NCI-H82 treated with DMSO at 0.1 percent for 48 hours (cell line): ENCODE results near the gene PIK3C3.
"Not testable (repeated sequence)": the region's sequence is repeated elsewhere in the genome, so short reads cannot be mapped to it uniquely, and the experiment has no call there.

Source experiments
- DNase-seq: peaks from one replicate; lab custom pipeline; 2025; ENCODE audit not compliant: unreplicated experiment; lab: John Stamatoyannopoulos, UW

The PIK3C3 gene

DNA sequence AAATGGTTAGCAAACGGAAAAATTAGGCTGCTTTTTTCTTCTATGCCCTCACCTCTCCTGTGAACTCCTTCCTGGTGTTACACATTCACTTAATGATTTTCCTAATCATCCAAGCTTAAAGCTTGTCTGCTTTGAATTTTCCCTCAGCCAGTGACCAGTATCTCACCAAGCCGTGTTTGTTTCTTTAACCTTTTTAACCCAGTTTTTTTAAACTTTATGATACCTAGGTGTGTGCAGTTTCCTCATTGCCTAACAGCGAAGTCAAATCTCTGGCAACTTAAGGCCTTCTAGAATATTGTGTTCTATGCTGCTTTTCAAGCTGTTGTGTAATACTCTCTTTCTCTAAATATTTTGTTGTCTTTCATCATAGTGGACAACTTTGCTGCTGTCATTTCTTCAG is 113.0 kb downstream of the PIK3C3 start:
- no peak for DNase-seq

DNA sequence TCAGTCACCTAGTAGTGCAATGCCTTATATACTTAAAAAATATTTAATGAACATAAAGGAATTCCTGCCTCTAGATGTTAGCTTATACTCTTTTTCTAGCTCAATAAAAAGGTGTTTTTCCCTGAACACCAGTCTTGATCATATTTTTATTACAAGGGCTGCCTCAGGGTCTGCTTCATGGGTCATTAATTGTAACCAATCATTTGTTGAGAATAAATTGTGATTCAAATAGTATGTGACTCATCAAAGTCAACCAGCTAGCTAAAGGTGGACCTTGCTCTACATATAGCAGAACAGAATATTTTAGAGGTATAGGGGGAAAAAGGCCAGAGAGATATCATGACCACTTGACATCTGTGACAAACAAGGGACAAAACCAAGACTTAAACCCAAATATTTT is 114.0 kb downstream of the PIK3C3 start:
- no peak for DNase-seq

DNA sequence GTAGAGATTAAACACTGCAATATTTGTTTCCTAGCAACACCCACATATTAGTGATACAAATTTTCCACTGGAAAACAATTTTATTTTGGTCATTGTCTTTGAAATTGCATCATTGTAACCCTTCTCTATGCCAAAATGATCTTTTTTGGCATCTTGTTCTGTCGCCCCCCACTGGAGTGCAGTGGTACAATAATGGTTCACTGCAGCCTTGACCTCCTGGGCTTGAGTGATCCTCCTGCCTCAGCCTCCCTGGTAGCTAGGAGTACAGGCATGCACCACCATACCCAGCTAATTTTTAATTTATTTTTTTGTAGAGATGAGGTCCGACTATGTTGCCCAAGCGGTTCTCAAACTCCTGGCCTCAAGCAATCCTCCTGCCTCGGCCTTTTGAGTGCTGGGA is 117.4 kb downstream of the PIK3C3 start:
- DNase-seq, result no peak

DNA sequence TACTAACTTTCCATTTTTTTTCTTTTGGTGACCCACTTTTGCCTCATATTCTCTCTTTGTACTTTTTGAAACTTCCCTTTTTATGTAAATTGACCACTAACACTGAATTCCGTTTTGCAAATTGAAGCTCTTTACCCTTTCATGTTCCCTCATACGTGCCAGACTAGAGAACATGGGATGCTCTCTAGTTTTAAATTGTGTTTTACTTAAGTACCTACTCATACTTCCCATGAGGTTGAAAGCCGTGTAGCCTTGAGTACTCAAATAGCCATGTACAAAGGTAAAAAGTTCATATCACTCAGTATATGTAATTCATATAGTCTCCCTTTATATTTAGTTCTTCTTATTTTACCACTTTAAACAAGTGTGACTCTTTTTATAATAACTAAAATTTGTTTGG is 119.7 kb downstream of the PIK3C3 start:
- no peak for DNase-seq

DNA sequence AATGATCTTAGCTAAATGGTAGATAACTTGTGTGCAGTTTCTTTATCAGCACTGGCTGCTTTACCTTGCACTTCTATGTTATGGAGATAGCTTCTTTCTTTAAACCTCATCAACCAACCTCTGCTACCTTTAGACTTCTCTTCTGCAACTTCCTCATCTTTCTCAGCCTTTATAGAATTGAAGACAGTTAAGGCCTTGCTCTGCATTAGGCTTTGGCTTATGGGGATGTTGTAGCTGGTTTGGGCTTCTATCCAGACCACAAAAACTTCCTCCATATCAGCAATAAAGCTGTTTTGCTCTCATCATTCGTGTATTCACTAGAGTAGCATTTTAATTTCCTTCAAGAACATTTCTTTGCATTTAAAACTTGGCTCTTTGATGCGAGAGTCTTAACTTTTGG is 123.7 kb downstream of the PIK3C3 start:
- no peak for DNase-seq

DNA sequence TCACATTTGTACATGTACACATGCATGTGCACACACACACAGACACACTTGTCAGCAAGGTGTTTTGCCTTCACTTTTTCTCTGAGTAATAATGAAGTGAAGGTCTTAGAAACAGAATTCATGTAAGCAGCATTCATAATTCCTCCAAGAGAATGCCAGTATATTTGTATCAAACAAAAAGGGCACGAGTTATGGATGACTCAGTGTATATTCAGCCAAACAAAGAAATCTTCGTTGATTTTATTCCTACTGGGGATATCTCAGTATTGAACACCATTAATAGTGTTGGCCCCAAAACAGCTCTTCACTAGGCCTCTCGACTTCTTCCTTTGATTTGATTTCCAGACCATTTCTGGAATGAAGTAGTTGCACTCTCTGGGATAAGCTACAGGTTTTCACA is 125.3 kb downstream of the PIK3C3 start:
- DNase-seq, result no peak

DNA sequence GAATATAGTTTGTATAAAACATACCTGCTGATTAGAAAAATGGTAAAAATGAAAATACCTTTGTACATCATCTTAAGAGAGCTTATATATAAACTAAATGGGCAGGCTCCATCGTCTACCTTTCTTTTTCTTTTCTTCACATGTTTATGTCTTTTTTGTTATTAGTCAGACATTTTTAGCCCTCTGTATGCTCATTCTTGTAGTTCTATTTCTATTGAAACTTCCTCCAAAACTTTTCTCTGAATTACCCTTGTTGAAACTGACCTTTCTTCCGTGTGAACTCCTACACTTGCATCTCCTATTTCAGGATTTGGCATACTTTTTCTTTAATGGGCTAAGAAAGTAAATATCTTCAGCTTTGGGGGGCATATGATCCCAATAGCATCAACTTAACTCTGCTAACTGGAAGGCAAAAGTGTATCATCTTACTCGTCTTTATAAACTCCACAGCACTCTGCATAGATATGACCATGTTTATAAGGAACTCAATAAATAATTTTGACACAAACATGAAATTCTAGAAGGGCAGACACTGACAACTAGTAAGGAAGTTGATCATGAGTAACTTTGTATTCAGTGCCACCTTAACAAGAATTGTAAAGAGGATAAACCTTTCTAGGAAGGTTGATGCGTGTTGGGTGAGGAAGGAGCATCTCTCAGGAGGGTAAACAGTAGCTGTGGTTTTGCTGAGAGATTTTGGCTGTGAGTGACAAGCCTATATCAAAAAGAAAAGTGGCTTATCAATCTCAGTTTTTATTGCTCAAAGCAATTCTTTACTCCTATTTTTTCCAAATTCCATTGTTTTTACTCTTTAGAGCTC is 127.6 kb downstream of the PIK3C3 start:
- no peak for DNase-seq

DNA sequence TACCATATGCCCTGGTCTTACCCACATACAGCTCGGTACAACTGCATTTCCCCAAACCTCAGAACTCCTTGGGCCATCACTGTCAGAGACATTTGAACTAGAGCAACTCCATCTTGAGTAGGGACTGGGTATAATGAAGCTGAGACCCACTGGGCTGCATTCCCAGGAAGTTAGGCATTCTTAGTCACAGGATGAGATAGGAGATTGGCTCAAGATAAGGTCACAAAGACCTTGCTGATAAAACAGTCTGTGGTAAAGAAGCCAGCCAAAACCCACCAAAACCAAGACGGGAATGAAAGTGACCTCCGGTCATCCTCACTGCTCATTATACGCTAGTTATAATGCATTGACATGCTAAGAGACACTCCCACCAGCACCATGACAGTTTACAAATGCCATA is 131.3 kb downstream of the PIK3C3 start:
- DNase-seq, result no peak

DNA sequence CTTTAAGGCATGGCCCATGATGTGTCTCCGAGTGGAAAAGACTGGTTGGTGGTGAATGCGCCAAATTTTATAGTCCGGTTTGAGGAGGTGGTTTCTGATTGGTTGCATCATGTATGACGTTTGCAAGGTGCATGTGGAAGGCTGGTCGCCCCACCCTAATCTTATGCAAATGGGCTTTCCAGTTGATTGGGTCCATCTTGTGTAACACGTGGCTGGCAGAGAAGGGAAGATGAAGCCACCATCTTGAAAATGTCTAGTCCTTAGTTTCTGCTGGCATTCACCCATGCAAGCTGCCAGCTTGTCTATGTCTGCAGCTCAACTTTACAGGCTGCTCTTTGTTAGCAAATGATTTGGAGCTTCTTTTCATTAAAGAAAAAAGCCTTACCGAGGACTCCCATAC is 132.2 kb downstream of the PIK3C3 start:
- DNase-seq, result no peak

DNA sequence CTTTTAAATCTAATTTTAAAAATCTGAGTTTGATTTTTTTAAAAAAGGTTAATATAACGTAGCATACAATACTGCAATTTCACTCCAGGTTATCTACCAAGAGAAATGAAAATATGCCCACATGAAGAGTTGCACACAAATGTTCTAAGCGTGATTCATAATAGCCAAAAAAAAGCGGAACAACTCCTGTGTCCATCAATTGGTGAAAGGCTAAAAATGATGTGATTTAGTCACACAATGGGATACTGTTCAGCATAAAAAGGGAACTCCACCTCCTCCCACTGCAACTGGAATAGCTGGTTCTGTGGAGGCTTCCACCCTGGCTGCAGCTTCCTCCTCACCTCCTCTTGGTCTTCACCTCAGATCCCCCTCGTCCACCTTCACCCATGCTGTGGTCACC is 132.8 kb downstream of the PIK3C3 start:
- no peak for DNase-seq

DNA sequence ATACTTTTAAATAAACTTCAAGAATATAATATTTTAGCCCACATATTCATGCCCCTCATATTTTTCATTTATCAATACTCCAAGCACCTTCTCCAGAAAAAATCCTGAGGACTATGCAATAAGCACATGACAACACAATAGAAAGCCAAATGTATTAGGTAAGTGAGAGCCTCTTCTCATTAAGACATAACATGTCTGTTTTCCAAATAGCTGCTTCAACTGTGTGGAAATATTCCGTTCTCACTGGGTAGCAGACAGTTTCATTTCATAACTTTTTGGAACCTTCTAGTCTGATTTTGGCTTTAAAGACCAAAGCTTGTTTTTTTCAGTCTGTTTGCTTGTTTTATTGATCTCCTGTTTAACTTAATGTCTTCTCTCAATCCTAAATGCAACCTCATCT is 137.8 kb downstream of the PIK3C3 start:
- no peak for DNase-seq

DNA sequence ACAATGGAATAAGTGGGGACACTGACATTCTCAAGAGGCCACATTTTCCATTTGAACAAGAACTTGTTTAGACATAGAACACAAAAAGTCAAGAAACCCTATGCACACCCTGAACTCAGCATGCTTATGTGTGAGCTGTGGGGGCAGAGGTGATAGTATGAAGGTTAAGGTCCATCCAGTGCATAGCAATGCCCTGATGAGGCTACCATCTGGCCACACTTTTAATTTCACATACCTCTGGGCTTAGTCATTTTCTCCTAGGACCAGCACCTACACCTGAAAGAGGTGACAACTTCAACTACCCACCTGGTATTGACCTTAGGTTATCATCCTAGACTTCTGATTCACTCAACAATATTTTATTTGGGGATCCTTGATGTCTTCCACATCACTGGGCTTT is 139.8 kb downstream of the PIK3C3 start:
- no peak for DNase-seq

DNA sequence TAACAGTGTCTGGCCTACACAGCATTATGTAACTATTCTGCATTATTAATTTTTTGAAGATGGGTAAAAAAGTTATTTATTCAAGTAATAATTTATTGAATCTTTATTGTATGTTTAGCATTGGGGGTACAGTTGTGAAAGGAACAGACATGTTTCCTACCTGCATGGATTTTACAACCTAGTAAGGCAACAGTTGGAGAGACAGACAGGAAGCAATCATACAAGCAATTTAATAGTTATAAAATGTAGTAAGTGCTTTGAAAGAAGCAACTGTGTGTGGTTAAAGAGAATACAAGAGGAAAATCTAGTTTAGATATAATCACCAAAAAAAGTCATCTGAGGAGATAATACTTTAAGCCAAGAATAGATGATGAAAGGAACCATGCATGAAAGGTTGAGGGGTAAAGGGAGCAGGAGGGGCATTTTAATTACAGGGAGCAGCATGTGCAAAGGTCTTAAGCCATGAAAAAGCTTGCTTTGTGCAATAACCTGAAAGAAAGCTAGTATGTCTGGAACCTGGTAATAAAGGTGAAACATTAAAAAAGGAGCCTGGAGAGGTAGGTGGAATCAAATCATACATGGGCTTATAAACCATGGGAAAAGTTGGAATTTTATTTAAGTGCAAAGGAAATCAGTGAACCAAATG is 140.8 kb downstream of the PIK3C3 start:
- DNase-seq, result no peak

DNA sequence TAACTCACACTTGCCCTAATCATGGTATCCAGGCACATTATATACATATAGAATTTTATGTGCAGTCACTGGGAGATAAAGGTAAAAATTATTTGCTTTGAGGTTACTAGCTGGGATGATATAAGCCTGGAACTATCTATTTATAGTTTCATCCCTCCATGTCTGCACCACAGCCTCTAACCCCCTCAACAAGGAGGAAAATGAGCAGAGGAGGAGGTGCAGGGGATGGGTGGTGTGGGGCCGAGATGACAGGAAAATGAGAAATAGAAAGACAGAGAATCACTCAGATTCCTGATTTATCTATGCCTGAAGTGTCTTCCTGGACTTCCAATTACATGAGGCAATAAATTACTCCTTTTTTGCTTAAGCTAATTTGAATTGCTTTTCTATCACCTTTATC is 145.2 kb downstream of the PIK3C3 start:
- no peak for DNase-seq

DNA sequence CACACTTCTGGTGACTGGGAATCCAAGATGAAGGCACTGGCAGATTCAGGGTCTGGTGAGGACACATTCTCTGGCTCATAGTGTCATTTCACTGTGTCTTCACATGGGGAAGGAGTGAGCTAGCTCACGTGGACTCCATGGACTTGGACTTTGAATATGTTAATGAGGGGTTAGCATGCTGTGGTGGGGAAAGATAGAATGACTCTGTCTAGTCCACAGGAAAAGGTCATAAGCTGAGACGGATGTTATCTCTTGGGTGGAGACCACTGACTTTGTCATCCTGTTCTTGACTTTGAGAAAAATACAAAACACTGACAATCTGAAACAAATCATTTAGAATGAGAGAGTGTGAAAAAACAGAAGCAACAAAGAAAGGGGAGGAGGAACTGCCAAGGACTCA is 145.9 kb downstream of the PIK3C3 start:
- no peak for DNase-seq

DNA sequence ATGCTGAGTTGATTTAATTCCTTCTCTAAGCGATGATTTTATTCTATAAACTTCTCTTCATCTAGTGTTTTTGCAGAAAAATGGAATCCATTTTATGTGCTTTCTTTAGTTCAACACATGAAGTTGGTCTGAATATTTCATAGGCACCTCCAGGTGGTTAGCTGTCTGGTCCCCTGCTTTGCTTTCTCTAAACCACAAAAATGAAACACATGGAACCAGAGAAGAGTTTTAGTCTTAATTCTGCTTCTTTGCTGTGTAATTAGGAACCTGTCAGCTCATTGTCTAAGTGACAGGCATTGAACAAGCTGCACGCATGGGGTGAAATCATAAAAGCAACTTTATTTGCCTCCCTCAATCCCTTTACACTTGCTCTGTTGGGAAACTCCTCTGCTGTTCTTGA is 150.4 kb downstream of the PIK3C3 start:
- no peak for DNase-seq

DNA sequence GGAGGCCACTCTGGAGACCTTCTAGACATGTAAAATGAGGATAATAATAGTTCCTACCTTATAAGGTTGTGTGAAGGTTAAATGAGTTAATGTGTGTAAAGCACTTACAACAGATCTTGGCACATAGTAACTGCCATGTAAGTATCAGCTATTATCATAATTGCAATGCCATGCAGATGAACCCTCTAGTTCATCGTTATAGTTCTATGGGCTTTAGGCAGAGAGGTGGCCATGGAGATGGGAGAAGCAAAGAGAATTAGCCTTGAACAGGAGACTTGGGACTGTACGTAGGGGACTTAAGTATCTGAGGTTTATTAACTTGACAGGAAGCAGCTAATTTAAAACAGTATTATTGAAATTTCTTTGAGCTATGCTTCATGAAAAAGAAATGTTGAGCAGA is 151.8 kb downstream of the PIK3C3 start:
- no peak for DNase-seq

DNA sequence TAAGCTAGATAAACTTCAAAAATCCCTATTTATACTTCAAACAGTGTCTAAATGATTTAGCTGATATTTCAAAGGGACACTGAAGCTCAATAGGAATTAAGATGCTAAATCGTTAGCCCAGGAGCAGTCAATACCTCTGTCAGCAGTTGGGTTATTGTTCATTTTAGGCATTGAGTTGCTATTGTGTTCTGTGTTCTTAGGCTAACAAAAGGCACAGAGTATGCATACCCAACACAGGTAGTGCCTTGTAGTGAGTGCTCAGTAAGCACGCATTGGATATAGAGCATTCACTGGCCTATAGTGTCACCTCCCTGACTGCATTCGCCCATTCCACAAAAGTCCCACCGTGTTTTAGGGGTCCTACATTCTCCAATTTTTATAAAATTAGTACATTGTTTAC is 152.3 kb downstream of the PIK3C3 start:
- DNase-seq, result no peak

DNA sequence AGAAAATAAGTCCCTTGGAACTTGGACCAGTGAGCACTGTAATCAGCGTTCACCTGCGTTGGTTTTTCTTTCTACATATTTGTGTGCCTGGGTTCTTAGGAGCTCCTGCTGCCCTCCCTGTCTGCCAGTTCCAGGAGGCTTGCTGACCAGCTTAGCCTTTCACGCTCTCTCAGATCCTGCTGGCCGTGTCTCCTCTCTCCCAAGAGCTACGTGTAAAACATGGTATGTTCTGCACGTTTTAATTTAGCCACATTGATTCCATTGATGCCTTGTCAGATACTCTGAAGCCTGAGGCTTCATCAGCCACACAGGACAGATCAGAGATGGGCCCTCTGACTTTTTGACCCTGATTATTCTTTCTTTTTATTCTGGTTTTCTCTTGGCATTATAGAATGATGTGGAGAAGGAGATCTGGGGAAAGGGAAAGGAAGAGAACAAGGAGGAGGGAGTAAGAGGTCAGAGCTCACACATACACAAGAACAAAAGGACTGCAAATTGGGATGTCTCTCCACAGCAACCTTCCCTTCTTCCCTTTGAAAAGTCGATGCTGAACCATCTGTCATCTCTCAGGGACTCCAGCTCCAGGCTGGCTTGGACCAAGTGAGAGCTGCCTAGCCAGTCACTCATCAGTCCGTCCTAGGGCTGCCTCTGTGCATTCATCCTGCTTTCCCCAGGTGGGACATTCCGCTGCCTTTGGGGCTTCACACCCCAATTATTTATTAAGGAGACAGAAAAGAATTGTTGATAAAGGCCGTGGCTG is 152.8 kb downstream of the PIK3C3 start:
- no peak for DNase-seq

DNA sequence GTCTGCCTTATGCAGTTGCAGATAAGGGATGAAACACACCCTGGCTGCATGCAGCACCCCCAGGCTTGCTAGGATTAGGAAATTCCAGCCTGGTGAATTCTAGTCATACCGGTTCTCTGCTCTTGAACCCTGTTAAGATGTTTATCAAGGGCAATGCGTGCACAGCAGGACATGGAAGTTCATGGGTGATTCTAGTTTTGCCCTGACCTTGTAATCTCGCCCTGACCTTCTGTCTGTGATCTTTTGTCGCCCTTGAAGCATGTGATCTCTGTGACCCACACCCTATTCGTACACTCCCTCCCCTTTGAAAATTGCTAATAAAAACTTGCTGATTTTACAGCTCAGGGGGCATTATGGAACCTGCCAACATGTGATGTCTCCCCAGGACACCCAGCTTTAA is 157.1 kb downstream of the PIK3C3 start:
- not testable (repeated sequence) for DNase-seq

DNA sequence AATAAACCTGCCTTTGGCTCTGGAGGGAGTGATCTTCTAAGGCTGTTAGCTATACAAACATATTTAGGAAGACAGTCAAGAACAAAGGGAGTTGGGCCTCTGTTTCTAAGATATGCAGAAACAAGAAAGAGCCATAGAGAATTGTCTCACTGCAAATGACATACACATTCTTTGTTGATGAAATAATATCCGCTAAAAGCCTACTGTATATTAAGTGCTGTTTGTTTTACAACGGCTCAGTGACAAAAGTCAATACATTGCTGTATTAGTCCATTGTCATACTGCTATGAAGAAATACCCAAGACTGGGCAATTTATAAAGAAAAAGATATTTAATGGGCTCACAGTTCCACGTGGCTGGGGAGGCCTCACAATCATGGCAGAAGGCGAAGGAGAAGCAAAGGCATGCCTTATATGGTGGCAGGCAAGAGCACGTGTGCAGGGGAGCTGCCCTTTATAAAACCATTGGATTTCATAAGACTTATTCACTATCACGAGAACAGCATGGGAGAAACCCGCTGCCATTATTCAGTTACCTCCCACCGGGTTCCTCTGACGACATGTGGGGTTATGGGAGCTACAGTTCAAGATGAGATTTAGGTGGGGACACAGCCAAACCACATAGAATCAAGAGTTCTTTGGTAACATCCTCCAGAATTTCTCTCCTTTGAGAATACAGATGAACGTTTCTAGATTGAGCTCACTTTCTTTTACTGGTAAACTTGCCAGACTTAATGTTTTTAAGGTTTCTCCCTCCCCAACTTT is 157.8 kb downstream of the PIK3C3 start:
- DNase-seq, result no peak
